ENCODE data around the gene ACAP3. TPM values are rescaled to one million over a fixed set of nuclear protein-coding genes. Genes with fewer than 3 reads are reported as not detected.
"Not testable (repeated sequence)": the region's sequence is repeated elsewhere in the genome, so short reads cannot be mapped to it uniquely, and the experiment has no call there.

The ACAP3 gene
- total and polyA plus RNA-seq, 5 donors from 2014 or later: 2.7 to 75.5 (median 4.3) TPM

GRCh38 chr1:1254667-1254998 is 53.1 kb downstream of the ACAP3 start:
- no peaks in the 10 kb centered on the region for H3K9me3 Mint-ChIP-seq
- DNase-seq (no peak), ATAC-seq (ENCODE audit: low read depth in 2 of 2) (no peak)
- H3K4me1 ChIP-seq (ENCODE audit: control insufficient read depth, insufficient read depth, low read length, poor library complexity, severe bottlenecking): peaks cover 16% of the 10 kb centered on the region
- no peaks in the 10 kb centered on the region for H3K27me3 ChIP-seq (ENCODE audit: control insufficient read depth, insufficient read depth, low read length)
- H3K27ac ChIP-seq (ENCODE audit: insufficient read depth, low read length, poor library complexity, severe bottlenecking): no peak overlapping the region
- H3K36me3 ChIP-seq (ENCODE audit: control insufficient read depth, insufficient read depth, low read length): peaks cover 25% of the 10 kb centered on the region
- H3K4me1 Mint-ChIP-seq: peaks cover 0 to 20% (median 9%) of the 10 kb centered on the region in 4 donors
- no peak overlapping the region for H3K27ac Mint-ChIP-seq
- H3K36me3 Mint-ChIP-seq: peaks cover 10% of the 10 kb centered on the region
- no peak overlapping the region for H3K4me3 Mint-ChIP-seq
- H3K9me3 ChIP-seq (ENCODE audit: control insufficient read depth in 2 of 2, low read length in 2 of 2): no peaks in the 10 kb centered on the region
- H3K27me3 Mint-ChIP-seq: no peaks in the 10 kb centered on the region
- H3K4me3 ChIP-seq (ENCODE audit: low read depth, low read length): no peak overlapping the region

- H3K4me1 ChIP-seq (ENCODE audit: control insufficient read depth, insufficient read depth, low read length, poor library complexity, severe bottlenecking): peaks cover 16% of the 10 kb centered on the region
- no peak overlapping the region for H3K27ac Mint-ChIP-seq
- H3K4me3 Mint-ChIP-seq: no peak overlapping the region
- no peaks in the 10 kb centered on the region for H3K9me3 ChIP-seq (ENCODE audit: control insufficient read depth in 2 of 2, low read length in 2 of 2)
- no peaks in the 10 kb centered on the region for H3K27me3 ChIP-seq (ENCODE audit: control insufficient read depth, insufficient read depth, low read length)
- H3K4me3 ChIP-seq (ENCODE audit: low read depth, low read length): no peak overlapping the region
- peaks cover 0 to 22% (median 9%) of the 10 kb centered on the region in 4 donors for H3K4me1 Mint-ChIP-seq
- H3K36me3 Mint-ChIP-seq: peaks cover 10% of the 10 kb centered on the region
- no peak overlapping the region for H3K27ac ChIP-seq (ENCODE audit: insufficient read depth, low read length, poor library complexity, severe bottlenecking)
- no peaks in the 10 kb centered on the region for H3K27me3 Mint-ChIP-seq
- H3K9me3 Mint-ChIP-seq: no peaks in the 10 kb centered on the region
- ATAC-seq (ENCODE audit: low read depth in 2 of 2) (no peak), DNase-seq (no peak)
- H3K36me3 ChIP-seq (ENCODE audit: control insufficient read depth, insufficient read depth, low read length): peaks cover 23% of the 10 kb centered on the region
These were observed 53.6 kb downstream of the ACAP3 start for GRCh38 chr1:1253972-1254666.

GRCh38 chr1:1253314-1253713 is 54.4 kb downstream of the ACAP3 start:
- Histone ChIP-seq H3K4me3 (ENCODE audit: low read depth, low read length) (no peak overlapping the region), H3K9me3 (ENCODE audit: control insufficient read depth in 2 of 2, low read length in 2 of 2) (no peaks in the 10 kb centered on the region), H3K36me3 (ENCODE audit: control insufficient read depth, insufficient read depth, low read length) (peaks cover 19% of the 10 kb centered on the region), H3K27me3 (ENCODE audit: control insufficient read depth, insufficient read depth, low read length) (no peaks in the 10 kb centered on the region), H3K4me1 (ENCODE audit: control insufficient read depth, insufficient read depth, low read length, poor library complexity, severe bottlenecking) (peaks cover 16% of the 10 kb centered on the region), H3K27ac (ENCODE audit: insufficient read depth, low read length, poor library complexity, severe bottlenecking) (no peak overlapping the region)
- peaks cover 0 to 22% (median 9%) of the 10 kb centered on the region in 4 donors for H3K4me1 Mint-ChIP-seq
- no peaks in the 10 kb centered on the region for H3K27me3 Mint-ChIP-seq
- H3K4me3 Mint-ChIP-seq: no peak overlapping the region
- H3K36me3 Mint-ChIP-seq: peaks cover 10% of the 10 kb centered on the region
- no peak for DNase-seq
- H3K9me3 Mint-ChIP-seq: no peaks in the 10 kb centered on the region
- ATAC-seq (ENCODE audit: low read depth in 2 of 2): no peak
- H3K27ac Mint-ChIP-seq: no peak overlapping the region

GRCh38 chr1:1250786-1251284 is 56.9 kb downstream of the ACAP3 start:
- Mint-ChIP-seq H3K4me1 (peaks cover 0 to 22% (median 6%) of the 10 kb centered on the region in 4 donors), H3K27me3 (peaks cover 4% of the 10 kb centered on the region), H3K36me3 (peaks cover 5% of the 10 kb centered on the region), H3K4me3 (peak overlapping the region in 3 of 4 donors; percentile 40 to 73 (median 64)), H3K9me3 (no peaks in the 10 kb centered on the region), H3K27ac (peak overlapping the region in 2 of 3 donors; percentile 66 to 85)
- DNase-seq: peak; percentile 61 to 88 (median 72)
- H3K27me3 ChIP-seq (ENCODE audit: control insufficient read depth, insufficient read depth, low read length): no peaks in the 10 kb centered on the region
- peaks cover 19% of the 10 kb centered on the region for H3K4me1 ChIP-seq (ENCODE audit: control insufficient read depth, insufficient read depth, low read length, poor library complexity, severe bottlenecking)
- H3K9me3 ChIP-seq (ENCODE audit: control insufficient read depth in 2 of 2, low read length in 2 of 2): no peaks in the 10 kb centered on the region
- peak overlapping the region; percentile 73 for H3K27ac ChIP-seq (ENCODE audit: insufficient read depth, low read length, poor library complexity, severe bottlenecking)
- ATAC-seq (ENCODE audit: low read depth in 2 of 2): peak; percentile 83 to 88
- no peak overlapping the region for H3K4me3 ChIP-seq (ENCODE audit: low read depth, low read length)
- peaks cover 12% of the 10 kb centered on the region for H3K36me3 ChIP-seq (ENCODE audit: control insufficient read depth, insufficient read depth, low read length)

GRCh38 chr1:1248009-1248913 is 59.5 kb downstream of the ACAP3 start:
- H3K4me3 Mint-ChIP-seq; H3K9me3 Mint-ChIP-seq; H3K27ac ChIP-seq (ENCODE audit: insufficient read depth, low read length, poor library complexity, severe bottlenecking); H3K36me3 Mint-ChIP-seq; H3K27me3 ChIP-seq (ENCODE audit: control insufficient read depth, insufficient read depth, low read length); H3K36me3 ChIP-seq (ENCODE audit: control insufficient read depth, insufficient read depth, low read length); H3K4me3 ChIP-seq (ENCODE audit: low read depth, low read length); H3K9me3 ChIP-seq (ENCODE audit: control insufficient read depth in 2 of 2, low read length in 2 of 2); ATAC-seq (ENCODE audit: low read depth in 2 of 2); DNase-seq; H3K27me3 Mint-ChIP-seq: not testable (repeated sequence)
- Mint-ChIP-seq H3K4me1 (peaks cover 0 to 22% (median 6%) of the 10 kb centered on the region in 4 donors), H3K27ac (peak overlapping the region in 1 of 3 donors; percentile 5)
- peaks cover 19% of the 10 kb centered on the region for H3K4me1 ChIP-seq (ENCODE audit: control insufficient read depth, insufficient read depth, low read length, poor library complexity, severe bottlenecking)

- Mint-ChIP-seq H3K27ac (no peak overlapping the region), H3K27me3 (peaks cover 4% of the 10 kb centered on the region), H3K36me3 (no peaks in the 10 kb centered on the region), H3K4me3 (no peak overlapping the region), H3K9me3 (no peaks in the 10 kb centered on the region), H3K4me1 (peaks cover 0 to 17% (median 6%) of the 10 kb centered on the region in 4 donors)
- H3K27ac ChIP-seq (ENCODE audit: insufficient read depth, low read length, poor library complexity, severe bottlenecking): no peak overlapping the region
- DNase-seq (no peak), ATAC-seq (ENCODE audit: low read depth in 2 of 2) (no peak)
- H3K4me1 ChIP-seq (ENCODE audit: control insufficient read depth, insufficient read depth, low read length, poor library complexity, severe bottlenecking): peaks cover 19% of the 10 kb centered on the region
- no peaks in the 10 kb centered on the region for H3K36me3 ChIP-seq (ENCODE audit: control insufficient read depth, insufficient read depth, low read length)
- H3K27me3 ChIP-seq (ENCODE audit: control insufficient read depth, insufficient read depth, low read length): no peaks in the 10 kb centered on the region
- no peak overlapping the region for H3K4me3 ChIP-seq (ENCODE audit: low read depth, low read length)
- H3K9me3 ChIP-seq (ENCODE audit: control insufficient read depth in 2 of 2, low read length in 2 of 2): no peaks in the 10 kb centered on the region
These were observed 60.3 kb downstream of the ACAP3 start for GRCh38 chr1:1247341-1247913.

GRCh38 chr1:1246577-1247340 is 61.0 kb downstream of the ACAP3 start, which contains the start of gene C1QTNF12:
Gene C1QTNF12 (minus strand): TSS chr1:1246722. CDS start chr1:1246690, 32 bp downstream.
- Histone ChIP-seq H3K4me1 (ENCODE audit: control insufficient read depth, insufficient read depth, low read length, poor library complexity, severe bottlenecking) (peaks cover 19% of the 10 kb centered on the region), H3K27me3 (ENCODE audit: control insufficient read depth, insufficient read depth, low read length) (no peaks in the 10 kb centered on the region), H3K9me3 (ENCODE audit: control insufficient read depth in 2 of 2, low read length in 2 of 2) (no peaks in the 10 kb centered on the region), H3K36me3 (ENCODE audit: control insufficient read depth, insufficient read depth, low read length) (no peaks in the 10 kb centered on the region), H3K4me3 (ENCODE audit: low read depth, low read length) (no peak within 1 kb of the TSS), H3K27ac (ENCODE audit: insufficient read depth, low read length, poor library complexity, severe bottlenecking) (no peak within 1 kb of the TSS)
- H3K4me1 Mint-ChIP-seq: peaks cover 0 to 15% (median 6%) of the 10 kb centered on the region in 4 donors
- H3K4me3 Mint-ChIP-seq: no peak within 1 kb of the TSS
- no peaks in the 10 kb centered on the region for H3K36me3 Mint-ChIP-seq
- no peaks in the 10 kb centered on the region for H3K9me3 Mint-ChIP-seq
- peaks cover 4% of the 10 kb centered on the region for H3K27me3 Mint-ChIP-seq
- ATAC-seq (ENCODE audit: low read depth in 2 of 2): no peak
- peak within 1 kb of the TSS in 1 of 3 donors; percentile 56 for H3K27ac Mint-ChIP-seq
- DNase-seq: no peak
